ENCODE results near the gene SYNDIG1L.

SYNDIG1L gene

GRCh38 chr14:74408870-74409269 is 17.1 kb downstream of the SYNDIG1L start:
- CTCF ChIA-PET, result interaction anchor here (0.8 kb wide), 1 partner anchor 10 kb away, joined by 3 read pairs; no protein-coding TSS in a partner anchor
- no peak for TF ChIP-seq CTCF (IDR thresholded peaks at IDR 0.05; ENCODE audit: control extremely low read depth, extremely low read depth, low read depth, missing control alignments)
- POLR2A ChIA-PET, result no interaction called here

GRCh38 chr14:74407801-74408154 is 18.2 kb downstream of the SYNDIG1L start:
- no peak for TF ChIP-seq CTCF (IDR thresholded peaks at IDR 0.05; ENCODE audit: control extremely low read depth, extremely low read depth, low read depth, missing control alignments)
- POLR2A ChIA-PET, result no interaction called here
- no peak for DNase-seq (ENCODE audit: extremely low spot score)
- CTCF ChIA-PET, result interaction anchor here (0.8 kb wide), 1 partner anchor 29 kb away, joined by 3 read pairs; no protein-coding TSS in a partner anchor

More at GRCh38 chr14:74408870-74409269, 17.1 kb downstream of the SYNDIG1L start:
- DNase-seq (ENCODE audit: extremely low spot score), result no peak

GRCh38 chr14:74407021-74407800 is 18.8 kb downstream of the SYNDIG1L start:
- no peak for TF ChIP-seq CTCF (IDR thresholded peaks at IDR 0.05; ENCODE audit: control extremely low read depth, extremely low read depth, low read depth, missing control alignments)
- ChIA-PET POLR2A (no interaction called here), CTCF (interaction anchor here (0.8 kb wide), 1 partner anchor 28 kb away, joined by 3 read pairs; no protein-coding TSS in a partner anchor)
- no peak for DNase-seq (ENCODE audit: extremely low spot score)

GRCh38 chr14:74405663-74406062 is 20.3 kb downstream of the SYNDIG1L start:
- DNase-seq (ENCODE audit: extremely low spot score), result no peak
- ChIA-PET CTCF (interaction anchor here (1.5 kb wide), 1 partner anchor 85 kb away, joined by 3 read pairs; no protein-coding TSS in a partner anchor), POLR2A (no interaction called here)
- TF ChIP-seq CTCF (IDR thresholded peaks at IDR 0.05; ENCODE audit: control extremely low read depth, extremely low read depth, low read depth, missing control alignments), result no peak

- TF ChIP-seq CTCF (IDR thresholded peaks at IDR 0.05; ENCODE audit: control extremely low read depth, extremely low read depth, low read depth, missing control alignments), result no peak
- POLR2A ChIA-PET, result interaction anchor here (0.6 kb wide), 1 partner anchor 17 kb away, joined by 3 read pairs; no protein-coding TSS in a partner anchor
- CTCF ChIA-PET, result no interaction called here
- DNase-seq (ENCODE audit: extremely low spot score), result no peak
These were observed 21.6 kb downstream of the SYNDIG1L start for GRCh38 chr14:74404435-74404834.

GRCh38 chr14:74403619-74404417 is 22.2 kb downstream of the SYNDIG1L start:
- TF ChIP-seq CTCF (IDR thresholded peaks at IDR 0.05; ENCODE audit: control extremely low read depth, extremely low read depth, low read depth, missing control alignments), result no peak
- POLR2A ChIA-PET, result interaction anchor here (0.6 to 0.8 kb wide), 2 partner anchors 18 to 40 kb away, joined by 3 read pairs; no protein-coding TSS in a partner anchor
- DNase-seq (ENCODE audit: extremely low spot score), result no peak
- CTCF ChIA-PET, result no interaction called here

Measured in GM10248 (cell line).